ENCODE data around the gene ACP1.
A peak's percentile ranks its signal among the peaks of the same experiment; 100 is the strongest.

The ACP1 gene

GRCh38 chr2:256094-256493 lies 8.7 kb upstream of the ACP1 start:
- no peak for DNase-seq

- DNase-seq = no peak
These were observed 7.3 kb upstream of the ACP1 start for GRCh38 chr2:257429-257828.

- DNase-seq = no peak
These were observed 6.9 kb upstream of the ACP1 start for GRCh38 chr2:257842-258241.

- DNase-seq = no peak
These were observed 5.8 kb upstream of the ACP1 start for GRCh38 chr2:258933-259332.

GRCh38 chr2:259789-260331 lies 4.9 kb upstream of the ACP1 start:
- DNase-seq = no peak

GRCh38 chr2:260507-261161 lies 4.1 kb upstream of the ACP1 start:
- DNase-seq = no peak

- DNase-seq = no peak
These were observed 2.6 kb upstream of the ACP1 start for GRCh38 chr2:262117-262516.

GRCh38 chr2:263022-263738 lies 1.6 kb upstream of the ACP1 start:
- DNase-seq = no peak

GRCh38 chr2:263774-264492 lies 814 bp upstream of the ACP1 start, which contains the start of gene SH3YL1:
Gene SH3YL1 (minus strand): TSS chr2:264032. CDS start chr2:263984, 48 bp downstream.
- peak; percentile 61 for DNase-seq

GRCh38 chr2:268323-268722 lies 3.6 kb downstream of the ACP1 start:
- DNase-seq = no peak

GRCh38 chr2:269356-270030 lies 4.7 kb downstream of the ACP1 start:
- no peak for DNase-seq

GRCh38 chr2:270861-271260 lies 6.1 kb downstream of the ACP1 start:
- DNase-seq = no peak

- no peak for DNase-seq
These were observed 7.2 kb downstream of the ACP1 start for GRCh38 chr2:271917-272316.

- DNase-seq = no peak
These were observed 8.6 kb downstream of the ACP1 start for GRCh38 chr2:273333-273732.

- no peak for DNase-seq
These were observed 9.8 kb downstream of the ACP1 start for GRCh38 chr2:274503-274902.

GRCh38 chr2:275466-275865 lies 10.7 kb downstream of the ACP1 start:
- DNase-seq = no peak

GRCh38 chr2:278312-278926 lies 13.7 kb downstream of the ACP1 start:
- no peak for DNase-seq

GRCh38 chr2:278927-279320 lies 14.2 kb downstream of the ACP1 start:
- no peak for DNase-seq

- no peak for DNase-seq
These were observed 14.6 kb downstream of the ACP1 start for GRCh38 chr2:279366-279765.

GRCh38 chr2:279956-280649 lies 15.4 kb downstream of the ACP1 start:
- DNase-seq = no peak

- DNase-seq = no peak
These were observed 15.9 kb downstream of the ACP1 start for GRCh38 chr2:280650-281110.

- DNase-seq = no peak
These were observed 16.6 kb downstream of the ACP1 start for GRCh38 chr2:281381-281780.

All from activated naive CD4-positive, alpha-beta T cell treated with anti-CD3 and anti-CD28 coated beads, Interleukin-2, amount 50 U/mL, for 16 hours (primary cell).